ENCODE measurements around the gene SEL1L. TPM values are rescaled to one million over a fixed set of nuclear protein-coding genes. Genes with fewer than 3 reads are reported as not detected.
"Not testable (repeated sequence)": the region's sequence is repeated elsewhere in the genome, so short reads cannot be mapped to it uniquely, and the experiment has no call there.

SEL1L gene
- total RNA-seq, 1 donor from 2014 or later: 47.0 TPM

- Mint-ChIP-seq H3K4me1 (peaks cover 9% of the 10 kb centered on the region), H3K27ac (ENCODE audit: unreplicated experiment) (peak overlapping the region; percentile 90), H3K9me3 (no peaks in the 10 kb centered on the region), H3K27me3 (ENCODE audit: low read depth) (no peaks in the 10 kb centered on the region), H3K4me3 (peak overlapping the region; percentile 48), H3K36me3 (ENCODE audit: low read depth) (no peaks in the 10 kb centered on the region)
- TF ChIP-seq CTCF (conservative IDR thresholded peaks at IDR 0.05): peak; percentile 98
- peak; percentile 73 for DNase-seq (ENCODE audit: low read depth, low spot score)
These were observed 69.2 kb downstream of the SEL1L start for GRCh38 chr14:81464253-81465002.

GRCh38 chr14:81462356-81462755 is 71.3 kb downstream of the SEL1L start:
- H3K9me3 Mint-ChIP-seq; H3K27ac Mint-ChIP-seq (ENCODE audit: unreplicated experiment); DNase-seq (ENCODE audit: low read depth, low spot score): not testable (repeated sequence)

DNA sequence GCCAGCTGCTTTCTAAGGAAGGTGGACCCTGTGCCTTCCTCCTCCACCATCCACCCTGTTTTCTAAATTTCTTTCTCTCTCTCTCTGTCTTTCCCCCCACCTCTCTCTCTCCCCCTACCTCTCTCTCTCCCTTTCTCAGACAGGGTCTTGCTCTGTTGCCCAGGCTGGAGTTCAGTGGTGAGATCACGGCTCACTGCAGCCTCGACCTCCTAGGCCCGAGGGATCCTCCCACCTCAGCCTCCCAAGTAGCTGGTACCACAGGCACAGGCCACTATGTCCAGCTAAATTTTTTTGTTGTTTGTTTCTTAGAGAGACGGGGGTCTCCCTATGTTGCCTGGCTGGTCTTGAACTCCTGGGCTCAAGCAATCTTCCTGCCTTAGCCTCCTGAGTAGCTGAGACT is 73.7 kb downstream of the SEL1L start:
- DNase-seq (ENCODE audit: low read depth, low spot score): no peak
- no peaks in the 10 kb centered on the region for H3K9me3 Mint-ChIP-seq
- no peak overlapping the region for H3K27ac Mint-ChIP-seq (ENCODE audit: unreplicated experiment)
- H3K4me3 Mint-ChIP-seq: no peak overlapping the region
- H3K36me3 Mint-ChIP-seq (ENCODE audit: low read depth): no peaks in the 10 kb centered on the region
- H3K4me1 Mint-ChIP-seq: peaks cover 14% of the 10 kb centered on the region
- H3K27me3 Mint-ChIP-seq (ENCODE audit: low read depth): no peaks in the 10 kb centered on the region
- TF ChIP-seq CTCF (conservative IDR thresholded peaks at IDR 0.05): no peak

More at GRCh38 chr14:81462356-81462755, 71.3 kb downstream of the SEL1L start:
- H3K27me3 Mint-ChIP-seq (ENCODE audit: low read depth); H3K36me3 Mint-ChIP-seq (ENCODE audit: low read depth); H3K4me3 Mint-ChIP-seq: not testable (repeated sequence)
- H3K4me1 Mint-ChIP-seq: peaks cover 11% of the 10 kb centered on the region

- H3K4me3 Mint-ChIP-seq: no peak overlapping the region
- H3K27me3 Mint-ChIP-seq (ENCODE audit: low read depth): no peaks in the 10 kb centered on the region
- no peaks in the 10 kb centered on the region for H3K36me3 Mint-ChIP-seq (ENCODE audit: low read depth)
These were observed 75.3 kb downstream of the SEL1L start for GRCh38 chr14:81458352-81458751.

GRCh38 chr14:81455390-81455789 is 78.3 kb downstream of the SEL1L start:
- H3K4me3 Mint-ChIP-seq: no peak overlapping the region
- no peaks in the 10 kb centered on the region for H3K27me3 Mint-ChIP-seq (ENCODE audit: low read depth)
- DNase-seq (ENCODE audit: low read depth, low spot score): no peak
- no peaks in the 10 kb centered on the region for H3K36me3 Mint-ChIP-seq (ENCODE audit: low read depth)
- H3K27ac Mint-ChIP-seq (ENCODE audit: unreplicated experiment): no peak overlapping the region
- H3K9me3 Mint-ChIP-seq: no peaks in the 10 kb centered on the region
- no peak for TF ChIP-seq CTCF (conservative IDR thresholded peaks at IDR 0.05)
- H3K4me1 Mint-ChIP-seq: peaks cover 30% of the 10 kb centered on the region

More at GRCh38 chr14:81458352-81458751, 75.3 kb downstream of the SEL1L start:
- no peaks in the 10 kb centered on the region for H3K9me3 Mint-ChIP-seq
- peaks cover 15% of the 10 kb centered on the region for H3K4me1 Mint-ChIP-seq
- no peak for TF ChIP-seq CTCF (conservative IDR thresholded peaks at IDR 0.05)
- DNase-seq (ENCODE audit: low read depth, low spot score): no peak
- no peak overlapping the region for H3K27ac Mint-ChIP-seq (ENCODE audit: unreplicated experiment)

DNA sequence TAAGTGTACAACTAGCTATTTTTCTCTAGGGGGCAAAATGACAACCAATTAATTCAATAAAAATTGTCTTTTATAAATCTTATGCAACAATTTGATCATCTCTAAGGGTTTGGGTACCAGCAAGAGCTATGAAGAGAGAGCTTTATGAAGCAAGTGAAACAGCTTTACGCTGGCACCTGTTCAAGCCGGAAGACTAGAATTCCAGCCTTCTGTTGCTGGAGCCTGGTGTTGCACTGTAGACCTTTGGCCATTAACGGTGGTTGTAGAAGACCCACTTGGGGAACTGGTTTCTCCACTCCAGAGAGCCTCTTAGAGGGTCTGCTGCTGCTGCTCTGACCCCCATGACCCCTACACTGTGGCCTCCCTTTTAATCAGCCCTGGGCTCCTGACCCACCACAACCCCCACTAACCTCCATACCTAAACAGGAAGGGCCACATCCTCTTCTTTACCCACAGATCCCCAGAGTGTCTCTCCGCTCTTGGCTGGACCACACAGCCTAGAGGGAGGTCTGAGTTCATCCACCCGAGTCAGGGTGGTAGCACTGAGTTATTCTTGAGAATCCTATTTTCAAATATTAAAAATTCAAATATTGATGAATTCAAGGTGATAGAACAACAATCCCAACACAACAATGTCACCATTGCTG is 79.0 kb downstream of the SEL1L start:
- no peaks in the 10 kb centered on the region for H3K27me3 Mint-ChIP-seq (ENCODE audit: low read depth)
- no peak overlapping the region for H3K4me3 Mint-ChIP-seq
- H3K9me3 Mint-ChIP-seq: no peaks in the 10 kb centered on the region
- H3K4me1 Mint-ChIP-seq: peaks cover 36% of the 10 kb centered on the region
- H3K27ac Mint-ChIP-seq (ENCODE audit: unreplicated experiment): no peak overlapping the region
- no peak for DNase-seq (ENCODE audit: low read depth, low spot score)
- no peaks in the 10 kb centered on the region for H3K36me3 Mint-ChIP-seq (ENCODE audit: low read depth)
- TF ChIP-seq CTCF (conservative IDR thresholded peaks at IDR 0.05): no peak
